Inflammatory macrophage treated with lipopolysaccharide for 1 hour (primary cell): ENCODE measurements around the gene CCDC127.

Source experiments
- DNase-seq, 2 donors: peaks; one replicate each; pipeline ENCODE4 v3.0.0-alpha.2; 2020 to 2022

CCDC127 gene

DNA sequence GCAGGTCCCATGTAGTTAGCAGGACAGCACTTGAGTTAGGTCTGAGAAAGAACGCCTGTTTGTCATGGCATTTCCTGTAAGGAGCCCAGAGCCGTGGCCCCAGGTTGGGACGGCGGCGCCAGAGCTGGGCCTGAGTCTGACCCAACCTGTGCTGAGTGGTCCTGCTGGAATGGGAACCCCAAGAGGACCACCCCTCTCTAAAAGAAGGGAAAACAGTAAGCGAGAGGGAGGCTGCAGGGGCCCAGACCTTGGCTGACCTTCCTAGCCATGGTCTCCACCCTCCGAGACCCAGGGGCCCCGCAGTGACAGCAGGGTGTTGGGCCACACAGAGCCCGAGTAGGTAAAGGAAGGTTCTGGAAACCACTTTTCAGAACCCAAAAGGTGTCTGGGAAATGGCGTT lies 28.5 kb downstream of the CCDC127 start:
- DNase-seq, result no peak

DNA sequence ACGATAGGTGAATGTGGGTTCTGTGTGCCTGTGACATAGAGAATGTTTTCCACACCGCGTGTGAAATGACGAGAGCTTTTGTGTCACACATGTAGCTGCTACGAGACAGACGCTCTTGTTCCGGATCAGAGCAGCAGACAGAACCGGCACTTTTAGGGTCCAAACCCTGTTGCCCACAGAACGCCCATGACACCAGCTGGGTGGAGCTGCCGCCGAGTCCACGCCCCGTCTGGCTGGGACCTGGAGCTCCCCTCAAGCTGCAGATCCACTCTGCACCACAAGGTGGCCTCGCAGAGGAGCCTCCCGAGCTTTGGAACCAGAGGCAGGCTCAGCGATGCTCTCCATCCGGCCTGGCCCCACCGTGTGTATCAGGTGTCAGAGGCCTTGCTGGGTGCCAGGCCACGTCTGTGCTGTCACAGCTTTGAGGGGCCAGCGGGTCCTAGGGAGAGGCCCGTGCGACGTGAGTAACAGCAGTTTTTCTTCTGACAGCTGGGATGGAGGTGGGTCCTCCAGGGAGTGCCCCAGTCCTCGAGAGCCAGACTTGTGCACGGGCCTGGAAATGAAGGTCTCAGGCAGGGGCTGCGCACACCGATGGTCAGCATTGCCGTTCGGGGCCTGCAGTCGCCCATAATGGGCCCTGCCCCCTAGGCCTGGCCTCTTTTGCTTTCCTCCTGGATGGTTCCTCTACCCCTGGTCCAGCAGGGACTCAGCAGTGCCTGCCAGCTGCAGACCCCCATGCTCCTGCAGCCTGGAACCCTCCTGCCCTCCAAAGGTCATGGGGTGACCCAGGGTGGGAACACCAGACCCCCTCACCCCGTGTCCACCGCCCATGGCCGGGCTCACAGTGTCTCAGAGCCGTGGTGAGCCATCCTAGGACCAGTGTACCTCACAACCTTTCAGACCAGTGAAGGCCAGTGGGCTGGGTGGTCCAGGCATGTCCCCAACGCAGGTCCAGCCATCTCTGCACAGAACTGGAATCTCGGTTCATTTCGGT lies 29.2 kb downstream of the CCDC127 start:
- DNase-seq, result peak; percentile 57 to 90

DNA sequence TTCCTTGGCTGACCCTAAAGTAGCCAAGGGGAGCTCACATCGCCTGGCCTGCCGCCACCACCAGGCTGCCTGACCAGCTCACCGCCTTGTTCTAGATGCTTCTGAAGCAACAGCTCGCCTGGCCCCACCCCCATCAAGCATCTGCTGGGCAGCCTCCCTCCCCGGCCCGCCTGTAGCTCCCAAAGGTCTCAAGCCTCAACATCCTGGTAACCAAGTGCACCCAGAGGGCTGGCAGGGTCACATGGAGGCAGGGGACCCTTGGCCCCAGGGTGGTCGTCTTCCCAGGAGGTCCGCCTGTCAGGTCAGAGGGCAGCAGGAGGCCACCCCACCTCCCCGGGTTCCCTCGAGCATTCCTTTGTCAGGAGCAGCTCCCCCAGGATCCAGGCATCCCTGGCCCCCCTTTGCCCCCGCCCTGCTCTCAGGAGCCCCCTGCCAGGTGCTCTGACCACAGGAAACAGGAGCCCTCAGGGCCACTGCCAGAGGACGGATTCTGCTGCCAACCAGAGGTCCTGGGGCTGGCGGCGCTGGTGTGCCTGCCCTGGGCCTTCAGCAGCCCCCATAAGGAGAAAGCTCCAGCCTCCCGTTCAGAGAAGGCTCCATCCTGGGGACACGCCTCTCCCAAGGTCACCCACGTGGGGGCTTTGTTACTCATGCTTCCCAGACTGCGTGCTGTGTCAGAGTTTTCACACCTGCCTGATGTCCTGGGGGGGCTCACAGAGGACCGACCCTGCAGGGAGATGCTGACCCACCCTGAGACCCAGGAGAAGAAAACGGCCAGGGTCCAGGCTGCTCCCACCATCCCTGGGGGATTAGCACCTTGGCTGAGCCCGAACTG lies 30.1 kb downstream of the CCDC127 start:
- DNase-seq, result no peak

DNA sequence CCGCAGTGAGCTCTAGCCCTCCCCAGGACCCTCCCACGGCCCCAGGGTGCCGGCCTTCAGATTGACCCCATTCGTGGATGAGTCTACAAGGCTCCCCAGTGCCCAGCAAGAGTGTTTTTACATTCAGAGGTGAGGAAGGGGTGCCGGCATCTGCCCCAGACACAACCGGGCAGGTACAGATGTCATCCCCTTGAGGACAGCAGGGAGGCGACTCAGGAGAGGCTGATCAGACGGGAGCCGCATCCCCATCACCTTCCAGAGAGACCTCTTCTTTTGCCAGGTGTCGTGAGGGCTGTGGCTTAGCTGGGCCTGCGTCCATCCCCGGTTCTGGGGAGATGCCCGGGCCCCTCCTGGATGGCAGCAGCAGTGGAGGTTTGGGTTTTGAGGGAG lies 30.9 kb downstream of the CCDC127 start:
- DNase-seq, result no peak

DNA sequence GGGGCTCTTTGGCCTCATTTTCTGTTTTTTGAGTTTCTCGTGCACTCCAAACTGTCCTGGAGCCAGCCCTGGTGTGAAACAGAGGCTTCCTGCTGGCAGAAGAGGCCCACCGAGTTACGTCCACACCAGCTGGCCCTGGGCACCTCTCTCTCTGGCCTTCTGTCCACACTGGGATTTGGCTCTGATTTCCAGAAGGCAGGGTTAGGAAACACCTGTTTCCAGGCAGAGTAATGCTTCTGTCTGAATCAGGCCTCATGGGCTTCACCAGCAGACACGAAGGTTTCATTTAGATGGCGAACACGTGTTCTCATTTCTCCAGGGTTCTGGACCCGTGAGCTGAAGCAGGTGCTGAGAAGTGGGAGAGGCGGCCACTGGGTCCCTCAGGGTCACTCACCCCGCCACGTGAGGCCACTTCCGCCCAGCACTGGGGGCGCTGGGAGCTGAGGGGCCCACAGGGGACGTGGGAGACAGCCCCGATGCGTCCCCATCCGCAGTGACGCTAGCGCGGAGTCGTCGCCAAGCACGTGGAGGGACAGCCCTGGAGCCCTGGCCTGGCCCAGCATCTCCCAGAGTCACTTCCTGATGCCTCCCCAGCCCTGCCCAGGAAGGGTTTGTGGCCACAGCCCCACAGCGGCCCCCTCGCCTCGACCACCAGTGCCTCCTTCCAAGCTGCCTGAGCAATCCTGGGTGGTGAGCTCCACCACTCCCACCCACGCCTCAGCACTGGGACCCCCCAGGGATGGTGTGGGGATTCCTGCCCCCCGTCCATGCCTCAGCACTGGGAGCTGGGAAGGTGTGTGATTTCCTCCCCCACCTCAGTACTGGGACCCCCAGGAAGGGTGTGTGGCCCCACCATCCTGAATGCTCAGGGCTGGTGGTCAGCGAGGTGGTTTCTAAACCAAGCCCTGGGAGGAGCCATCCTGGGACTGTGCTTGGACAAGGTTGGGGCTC lies 31.6 kb downstream of the CCDC127 start:
- DNase-seq, result no peak

DNA sequence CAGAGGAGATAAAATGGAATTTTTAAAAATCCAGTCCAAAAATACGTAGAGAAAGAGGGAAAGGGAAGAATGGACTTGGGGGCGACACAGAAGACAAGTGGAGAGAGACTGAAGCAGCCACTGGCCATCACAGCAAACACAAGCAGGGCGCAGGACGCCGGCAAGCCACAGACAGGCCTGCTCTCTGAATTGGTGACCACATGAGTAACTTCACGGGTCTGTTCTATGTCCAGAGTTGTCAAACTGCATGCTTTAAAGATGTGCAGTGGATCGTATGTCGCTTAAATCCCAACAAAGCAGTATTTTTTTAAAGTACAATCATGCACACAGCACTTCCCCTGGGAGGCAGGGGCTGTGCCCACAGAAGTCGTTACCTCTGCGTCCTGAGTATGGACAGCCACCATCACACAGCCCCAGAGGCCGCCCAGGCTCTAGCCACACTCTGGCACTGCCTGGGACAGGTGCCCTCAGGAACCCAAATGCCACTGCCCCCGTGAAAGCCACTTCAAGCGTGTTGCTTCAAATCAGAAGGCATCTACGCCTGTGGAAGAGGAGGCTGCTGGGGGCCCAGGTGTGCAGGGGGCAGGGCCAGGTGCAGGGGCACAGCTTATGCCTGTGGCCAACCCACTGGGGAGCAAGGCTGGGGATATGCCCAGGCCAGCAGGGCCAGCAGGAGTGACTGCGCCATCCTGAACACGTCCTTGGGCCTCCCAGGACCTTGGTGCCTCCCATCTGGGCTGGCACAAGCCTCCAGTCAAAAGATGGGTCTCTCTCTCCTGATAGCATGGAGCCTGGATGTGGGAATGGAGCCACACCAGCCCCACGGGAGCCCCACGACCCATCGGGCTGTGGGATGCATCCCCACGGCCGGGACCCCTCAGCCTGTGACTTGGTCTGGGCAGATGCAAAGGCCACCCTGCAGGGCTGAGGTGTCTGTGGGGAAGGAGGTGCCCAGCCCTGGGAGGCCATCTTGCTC lies 32.6 kb downstream of the CCDC127 start:
- DNase-seq, result no peak

DNA sequence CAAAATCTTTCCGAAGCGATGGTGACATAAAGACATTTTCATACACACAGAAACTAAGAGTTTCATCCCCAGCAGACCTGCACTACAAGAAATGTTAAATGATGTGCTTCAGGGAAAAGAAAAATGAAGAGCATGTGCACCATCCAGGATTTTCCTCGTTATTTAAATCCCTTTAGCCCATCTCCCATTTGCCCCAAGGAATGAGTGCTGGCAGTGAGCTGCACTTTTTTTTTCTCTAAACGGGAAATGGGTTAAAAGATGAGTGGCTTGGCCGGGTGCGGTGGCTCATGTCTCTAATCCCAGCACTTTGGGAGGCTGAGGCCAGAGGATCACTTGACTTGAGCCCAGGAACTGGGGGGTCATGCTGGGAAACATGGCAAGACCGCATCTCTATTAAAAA lies 33.5 kb downstream of the CCDC127 start:
- DNase-seq, result no peak

DNA sequence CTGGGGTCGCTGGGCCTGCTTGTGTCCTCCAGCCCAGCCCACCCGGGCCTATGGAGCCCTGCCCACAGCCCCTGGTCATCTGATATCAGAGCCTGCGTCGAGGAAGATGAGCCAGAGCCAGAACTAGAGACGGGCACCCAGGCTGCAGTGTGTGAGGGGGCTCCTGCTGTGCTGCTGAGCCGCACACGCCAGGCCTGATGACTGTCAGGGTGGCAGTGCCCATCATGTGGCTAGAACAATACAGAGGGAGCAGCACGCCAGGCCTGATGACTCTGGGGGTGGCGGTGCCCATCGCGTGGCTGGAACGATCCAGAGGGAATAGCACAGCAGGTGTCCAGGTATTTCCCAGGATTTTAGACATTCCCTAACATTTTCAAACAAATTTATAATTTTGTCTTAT lies 35.8 kb downstream of the CCDC127 start:
- DNase-seq, result no peak

DNA sequence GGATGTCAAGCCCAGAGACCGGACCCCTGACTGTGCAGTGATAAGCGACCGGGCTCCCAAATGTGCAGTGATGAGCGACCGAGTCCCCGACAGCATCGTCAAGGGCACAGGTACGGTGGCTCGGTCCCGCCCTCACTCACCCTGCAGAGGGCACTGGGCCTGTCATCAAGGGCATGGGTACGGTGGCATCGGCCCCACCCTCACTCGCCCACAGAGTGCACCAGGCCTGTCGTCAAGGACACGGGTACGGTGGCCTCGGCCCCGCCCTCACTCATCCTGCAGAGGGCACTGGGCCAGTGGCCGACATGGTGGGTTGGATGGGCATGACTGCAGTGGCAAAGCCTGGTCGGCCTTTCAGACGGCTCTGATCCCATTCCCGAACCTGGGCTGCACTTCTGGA lies 36.4 kb downstream of the CCDC127 start:
- DNase-seq, result no peak

DNA sequence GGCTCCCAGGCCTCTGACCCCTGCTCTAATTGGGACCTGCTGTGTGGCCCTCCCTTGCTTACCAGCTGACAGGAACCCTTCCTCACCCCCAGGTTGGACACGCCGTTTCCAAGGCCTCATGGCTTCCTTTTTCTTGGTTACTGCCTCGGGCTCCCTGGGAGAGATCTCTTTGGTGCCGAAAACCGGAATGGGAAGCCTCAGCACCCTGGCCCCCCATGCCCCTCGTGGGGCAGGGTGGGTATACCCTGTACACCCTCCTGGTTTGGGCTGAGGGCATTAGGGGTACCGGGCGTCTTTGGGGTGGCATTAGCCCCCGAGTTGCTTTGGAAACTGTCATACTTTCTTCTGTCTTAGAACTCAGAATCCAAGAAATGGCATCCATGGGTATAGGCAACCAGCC lies 36.8 kb downstream of the CCDC127 start:
- DNase-seq, result no peak

DNA sequence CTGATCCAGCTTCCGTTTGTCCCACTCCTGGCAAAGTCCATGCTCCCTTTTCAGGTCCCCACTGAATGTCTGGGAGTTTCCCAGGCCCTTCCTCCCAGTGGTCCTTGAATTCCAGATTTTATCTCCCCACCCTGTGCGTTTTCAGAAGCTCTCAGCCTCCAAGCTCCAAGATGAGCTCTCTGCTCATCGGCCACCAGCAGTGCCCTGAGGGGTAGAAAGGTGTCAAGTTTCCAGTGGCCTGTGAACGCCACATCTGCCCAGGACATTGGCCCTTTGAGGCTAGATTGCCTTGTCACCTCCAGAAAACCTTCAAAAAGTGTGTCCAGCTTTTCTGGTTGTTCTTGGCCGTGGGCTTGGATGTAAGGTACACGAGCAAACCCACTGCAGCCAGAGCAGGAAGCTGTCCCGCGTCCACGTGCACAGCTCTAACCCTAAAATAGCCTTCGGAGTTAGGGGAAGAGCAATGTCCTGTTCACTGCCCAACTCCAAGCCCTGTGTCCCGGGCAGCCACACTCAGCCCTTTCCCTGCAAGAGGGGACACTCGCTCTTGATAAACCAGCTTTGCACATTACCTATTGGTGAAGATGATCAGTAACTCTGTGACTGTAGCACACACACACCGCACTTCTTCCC lies 37.6 kb downstream of the CCDC127 start:
- no peak for DNase-seq

DNA sequence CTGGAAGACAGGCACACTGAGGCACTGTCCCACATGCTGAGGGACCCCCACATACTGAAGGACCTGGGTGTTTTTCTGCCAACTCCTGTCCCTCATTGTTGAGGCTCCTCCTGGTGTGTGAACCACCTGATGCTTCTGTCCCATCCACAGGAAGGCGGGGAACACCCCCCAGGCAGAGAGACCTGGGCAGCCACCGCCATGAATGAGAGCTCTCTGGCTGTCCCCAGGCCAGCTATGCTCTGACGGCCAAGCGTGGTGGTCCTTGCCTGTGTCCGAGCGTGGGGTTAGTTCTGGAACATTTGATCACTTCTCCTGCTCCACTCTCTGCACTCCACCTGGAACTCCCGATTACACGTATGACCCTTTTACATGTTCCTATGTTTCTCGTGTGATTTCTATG lies 38.6 kb downstream of the CCDC127 start:
- no peak for DNase-seq

DNA sequence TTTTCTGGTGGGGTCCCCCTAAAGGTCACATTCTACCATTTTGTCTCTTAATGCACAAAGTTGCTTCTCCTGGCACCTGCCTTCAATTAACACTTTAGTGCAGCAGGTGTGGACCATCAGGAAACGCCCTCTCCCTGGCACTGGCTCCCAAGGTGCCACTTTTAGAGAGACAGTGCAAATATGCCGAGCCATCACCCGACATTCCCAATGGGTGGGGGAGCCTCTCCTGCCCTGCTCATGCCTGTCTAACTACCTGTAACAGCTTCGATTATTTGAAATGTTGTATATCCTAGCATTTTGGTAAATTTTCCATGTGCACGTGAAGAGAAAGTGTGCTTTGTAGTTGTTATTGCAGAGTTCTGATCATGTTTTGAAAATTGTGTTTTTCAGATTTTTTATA lies 39.8 kb downstream of the CCDC127 start:
- no peak for DNase-seq

DNA sequence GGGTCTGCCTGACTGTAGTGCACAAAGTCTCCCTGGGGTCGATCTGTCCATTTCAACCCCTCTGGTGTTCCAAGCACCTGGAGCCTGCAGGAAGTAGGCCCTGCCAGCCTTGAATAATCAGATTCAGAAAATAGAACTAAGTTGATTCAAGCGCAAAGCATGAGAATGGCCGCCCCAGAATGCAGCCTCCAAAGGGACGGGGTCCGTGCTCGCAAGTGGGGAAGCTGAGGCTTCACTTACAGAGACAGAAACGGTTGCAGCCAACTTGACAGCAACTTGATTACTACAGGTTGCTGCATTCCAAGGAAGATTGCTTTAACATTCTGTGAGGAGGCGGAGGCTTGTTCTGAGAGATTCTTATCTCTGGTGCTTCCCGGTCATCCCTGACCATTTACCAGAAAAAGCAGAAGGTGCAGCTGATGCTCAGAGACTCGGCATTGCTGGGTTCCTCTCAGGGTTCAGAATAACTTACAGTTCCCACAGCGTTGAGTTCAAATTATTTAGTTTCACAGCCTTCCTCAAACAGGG lies 41.6 kb downstream of the CCDC127 start:
- DNase-seq, result no peak

DNA sequence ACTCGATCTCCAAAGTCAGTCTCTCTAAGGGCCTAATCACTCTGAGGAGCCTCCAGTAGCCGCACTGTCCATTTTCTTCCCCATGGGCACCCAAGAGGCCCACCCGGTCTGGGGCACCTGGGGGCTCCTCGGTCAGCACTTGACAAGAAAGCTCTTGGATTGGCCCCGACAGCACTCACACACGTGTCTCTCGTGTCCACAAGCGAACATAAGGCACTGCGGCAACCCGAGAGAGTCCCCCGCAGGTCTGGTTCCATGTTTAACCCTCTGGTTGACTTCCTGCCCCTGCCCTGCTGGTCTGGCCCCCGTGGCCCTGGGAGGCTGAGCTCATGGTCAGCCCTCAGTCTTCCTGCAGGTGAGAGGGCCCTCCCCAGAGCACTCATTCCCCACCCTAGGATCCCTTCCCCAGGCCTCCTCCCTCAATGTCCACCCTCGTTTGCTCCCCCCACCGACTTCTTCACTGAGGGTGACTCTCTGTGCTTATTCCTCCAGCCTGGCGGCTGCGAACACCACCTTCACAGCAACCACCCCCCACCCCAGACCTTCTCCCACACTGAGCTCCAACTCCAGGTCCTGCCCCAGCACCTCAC lies 43.0 kb downstream of the CCDC127 start:
- no peak for DNase-seq

DNA sequence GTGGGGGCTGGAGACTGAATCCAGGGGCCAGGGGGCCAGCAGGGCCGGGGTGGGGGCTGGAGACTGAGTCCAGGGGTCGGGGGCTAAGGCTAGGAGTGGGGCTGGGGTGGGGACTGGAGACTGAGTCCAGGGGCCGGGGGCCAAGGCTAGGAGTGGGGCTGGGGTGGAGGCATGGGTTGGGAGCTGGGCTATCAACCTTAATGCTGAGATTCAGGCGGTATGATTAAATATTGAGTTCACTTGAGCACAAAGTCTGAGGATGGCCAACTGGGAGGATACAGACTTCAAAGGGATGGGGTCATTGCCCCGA lies 43.7 kb downstream of the CCDC127 start:
- DNase-seq, result no peak

DNA sequence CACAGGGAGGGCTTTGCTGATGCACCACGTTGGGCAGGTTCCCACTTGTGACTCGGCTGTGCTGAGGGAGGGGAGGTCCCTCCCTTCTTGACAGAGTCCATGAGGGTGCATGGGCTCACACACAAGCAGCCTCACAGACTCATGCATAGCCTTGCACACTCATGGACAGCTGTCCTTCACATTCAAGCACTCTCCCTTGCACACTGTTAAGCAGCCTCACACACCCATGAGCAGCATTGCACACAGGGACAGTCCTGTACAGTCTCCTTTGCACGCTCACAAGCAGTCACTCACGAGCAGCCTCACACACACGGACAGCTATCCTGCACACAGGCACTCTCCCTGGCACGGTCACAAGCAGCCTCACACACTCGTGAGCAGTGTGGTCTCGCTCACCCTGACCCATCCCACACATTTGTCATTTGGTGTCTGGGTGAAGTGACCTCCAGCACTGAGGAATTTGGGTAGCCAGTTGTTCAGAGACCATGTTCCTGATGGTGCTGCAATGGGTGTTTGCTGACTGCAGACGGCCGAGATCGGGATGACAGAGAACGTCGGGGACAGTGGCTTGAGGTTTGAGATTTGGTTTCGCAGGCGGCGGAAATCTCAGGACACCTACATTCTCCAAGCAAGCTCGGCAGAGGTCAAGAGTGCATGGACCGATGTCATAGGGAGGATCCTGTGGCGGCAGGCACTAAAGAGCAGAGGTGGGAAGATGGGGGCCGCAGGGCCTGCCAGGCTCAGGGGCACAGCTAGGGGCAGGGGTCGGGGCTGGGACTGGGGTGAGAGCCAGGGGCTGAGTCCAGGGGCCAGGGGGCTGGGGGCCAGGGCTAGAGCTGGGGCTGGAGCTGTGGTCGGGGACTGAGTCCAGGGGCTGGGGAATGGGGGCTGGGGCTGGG lies 44.3 kb downstream of the CCDC127 start:
- no peak for DNase-seq

DNA sequence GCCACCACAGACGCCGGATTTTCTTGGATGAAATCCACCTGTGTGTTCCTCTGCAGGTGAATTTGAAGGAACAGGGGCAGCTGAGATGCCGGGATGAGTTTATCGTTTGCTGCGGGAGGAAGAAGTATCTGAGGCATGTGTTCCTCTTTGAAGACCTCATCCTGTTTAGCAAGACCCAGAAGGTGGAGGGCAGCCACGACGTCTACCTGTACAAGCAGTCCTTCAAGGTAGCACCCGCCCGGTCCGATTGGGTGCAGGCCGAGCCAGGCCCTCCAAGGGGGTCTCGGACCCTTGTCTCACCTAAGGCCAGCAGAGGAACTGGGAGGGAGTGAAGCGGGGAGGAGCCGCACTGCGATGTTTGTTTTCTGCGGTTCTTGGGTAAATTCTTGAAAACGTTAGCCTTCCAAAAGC lies 45.1 kb downstream of the CCDC127 start:
- DNase-seq, result no peak

DNA sequence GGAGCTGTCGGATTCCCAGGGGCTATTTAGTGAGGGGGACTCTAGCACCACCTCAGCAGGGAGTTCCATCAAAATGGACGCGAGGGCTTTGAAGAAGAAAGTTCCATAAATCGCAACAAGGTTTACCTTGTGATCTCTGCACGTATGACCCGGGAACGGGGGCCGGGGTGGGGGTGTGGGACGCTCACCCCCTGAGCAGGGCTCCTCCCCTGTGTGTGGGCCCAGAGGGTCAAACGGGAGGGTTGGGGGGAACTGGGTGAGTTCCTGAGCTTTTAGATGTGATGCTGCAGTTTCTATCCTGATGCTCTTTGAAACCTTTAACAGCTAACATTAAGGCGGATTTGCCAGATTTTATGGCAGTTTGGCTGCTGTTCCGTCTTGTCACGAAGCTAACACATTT lies 45.5 kb downstream of the CCDC127 start:
- DNase-seq, result no peak
